Measurements from ENCODE around the gene EHMT2.

DNA sequence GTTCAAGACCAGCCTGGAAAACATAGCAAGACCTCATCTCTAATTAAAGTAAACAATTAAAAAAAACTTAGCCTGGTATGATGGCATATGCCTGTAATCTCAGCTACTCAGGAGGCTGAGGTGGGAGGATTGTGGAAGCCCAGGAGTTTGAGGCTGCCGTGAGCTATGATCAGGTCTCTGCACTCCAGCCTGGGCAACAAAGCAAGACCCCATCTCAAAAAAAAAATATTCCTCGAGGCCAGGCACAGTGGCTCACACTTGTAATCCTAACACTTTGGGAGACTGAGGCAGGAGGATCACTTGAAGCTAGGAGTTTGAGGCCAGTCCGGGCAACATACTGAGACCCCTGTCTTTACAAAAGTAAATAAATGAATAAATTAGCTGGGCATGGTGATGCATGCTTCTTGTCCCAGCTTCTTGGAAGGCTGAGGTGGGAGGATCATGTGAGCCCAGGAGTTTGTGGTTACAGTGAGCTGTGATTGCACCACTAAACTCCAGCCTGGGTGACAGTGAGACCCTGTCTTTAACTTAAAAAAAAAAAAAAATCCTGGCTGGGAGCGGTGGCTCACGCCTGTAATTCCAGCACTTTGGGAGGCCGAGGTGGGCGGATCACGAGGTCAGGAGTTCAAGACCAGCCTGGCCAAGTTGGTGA, 20.7 kb upstream of the EHMT2 start:
- TF ChIP-seq ATF7 (IDR thresholded peaks at IDR 0.05) (no peak), ATF7 (CRISPR knock-in tag; IDR thresholded peaks at IDR 0.05) (no peak), ATF3 (CRISPR knock-in tag; IDR thresholded peaks at IDR 0.05) (no peak), FOXJ3 (CRISPR knock-in tag; IDR thresholded peaks at IDR 0.05; ENCODE audit: borderline replicate concordance) (no peak), CTCF (CRISPR knock-in tag; IDR thresholded peaks at IDR 0.05) (no peak)

All from HepG2 (cell line).